HG02840 (cell line): ENCODE measurements around the gene PODN.

Experiments used
- ATAC-seq: cut with Tn5 transposase; IDR thresholded peaks from one replicate; pipeline ENCODE4 v1.9.1; 2021; ENCODE audit warnings: mild to moderate bottlenecking, moderate library complexity, moderate number of reproducible peaks; ENCODE audit not compliant: unreplicated experiment, low FRiP score

The PODN gene

GRCh38 chr1:53111693-53112092 is 49.7 kb downstream of the PODN start:
- no peak for ATAC-seq

- ATAC-seq, result no peak
Measured at GRCh38 chr1:53112271-53112774, 50.3 kb downstream of the PODN start.

- ATAC-seq, result no peak
Measured at GRCh38 chr1:53112861-53113260, 50.8 kb downstream of the PODN start.

- ATAC-seq, result no peak
Measured at GRCh38 chr1:53114090-53114489, 52.1 kb downstream of the PODN start.

- no peak for ATAC-seq
Measured at GRCh38 chr1:53114581-53115400, 52.8 kb downstream of the PODN start.

GRCh38 chr1:53115403-53116306 is 53.6 kb downstream of the PODN start:
- ATAC-seq, result no peak

- ATAC-seq, result no peak
Measured at GRCh38 chr1:53116307-53116810, 54.3 kb downstream of the PODN start.

GRCh38 chr1:53116933-53117600 is 55.1 kb downstream of the PODN start:
- no peak for ATAC-seq

GRCh38 chr1:53117836-53118235 is 55.8 kb downstream of the PODN start:
- ATAC-seq, result no peak

- no peak for ATAC-seq
Measured at GRCh38 chr1:53120659-53121058, 58.6 kb downstream of the PODN start.

- no peak for ATAC-seq
Measured at GRCh38 chr1:53121319-53122172, 59.5 kb downstream of the PODN start.

GRCh38 chr1:53122201-53122885 is 60.3 kb downstream of the PODN start:
- no peak for ATAC-seq

- no peak for ATAC-seq
Measured at GRCh38 chr1:53122961-53123413, 61.0 kb downstream of the PODN start.

- ATAC-seq, result no peak
Measured at GRCh38 chr1:53123453-53124140, 61.6 kb downstream of the PODN start.

- no peak for ATAC-seq
Measured at GRCh38 chr1:53125122-53125521, 63.1 kb downstream of the PODN start.

GRCh38 chr1:53125623-53126360 is 63.8 kb downstream of the PODN start:
- ATAC-seq, result no peak

GRCh38 chr1:53126495-53126894 is 64.5 kb downstream of the PODN start:
- ATAC-seq, result no peak

- no peak for ATAC-seq
Measured at GRCh38 chr1:53127546-53127945, 65.5 kb downstream of the PODN start.
